Ureter (tissue), 1 donor: ENCODE data around the gene CDH2. TPM values are rescaled to one million over a fixed set of nuclear protein-coding genes. Genes with fewer than 3 reads are reported as not detected.

Experiments
- DNase-seq: peaks from one replicate; pipeline ENCODE4 v3.0.0-alpha.2; 2020; ENCODE audit warnings: low spot score
- total RNA-seq: library from RNA; stranded (reverse); gene quantifications from one replicate; pipeline ENCODE4 v1.2.4, GENCODE V29; 2023
- donor health status: DM: yes; HTN: yes; CAD: no.

CDH2 gene
- total RNA-seq, 1 donor from 2014 or later: 0.16 TPM

DNA sequence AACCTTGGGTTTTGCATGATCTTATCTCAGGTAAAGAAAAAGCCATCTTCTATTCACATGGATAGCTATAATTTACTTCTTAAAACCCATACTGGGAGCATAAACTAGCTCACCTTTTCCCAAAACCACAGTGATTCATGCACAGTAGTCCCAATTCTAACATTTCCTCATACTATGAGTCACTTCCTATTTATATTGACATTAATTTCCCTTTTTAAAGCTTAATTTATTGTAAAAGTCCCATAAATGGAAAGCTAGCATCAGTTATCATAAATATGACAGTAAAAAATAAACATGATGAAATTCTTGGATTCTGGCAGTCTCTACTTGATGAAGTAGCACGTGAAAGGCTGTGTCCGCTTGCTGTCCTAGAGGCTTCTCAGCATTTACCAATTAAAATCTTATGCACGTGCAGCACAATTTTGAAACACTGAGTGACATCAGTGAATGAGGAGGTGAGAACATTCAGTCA is 180.1 kb downstream of the CDH2 start:
- DNase-seq: no peak

DNA sequence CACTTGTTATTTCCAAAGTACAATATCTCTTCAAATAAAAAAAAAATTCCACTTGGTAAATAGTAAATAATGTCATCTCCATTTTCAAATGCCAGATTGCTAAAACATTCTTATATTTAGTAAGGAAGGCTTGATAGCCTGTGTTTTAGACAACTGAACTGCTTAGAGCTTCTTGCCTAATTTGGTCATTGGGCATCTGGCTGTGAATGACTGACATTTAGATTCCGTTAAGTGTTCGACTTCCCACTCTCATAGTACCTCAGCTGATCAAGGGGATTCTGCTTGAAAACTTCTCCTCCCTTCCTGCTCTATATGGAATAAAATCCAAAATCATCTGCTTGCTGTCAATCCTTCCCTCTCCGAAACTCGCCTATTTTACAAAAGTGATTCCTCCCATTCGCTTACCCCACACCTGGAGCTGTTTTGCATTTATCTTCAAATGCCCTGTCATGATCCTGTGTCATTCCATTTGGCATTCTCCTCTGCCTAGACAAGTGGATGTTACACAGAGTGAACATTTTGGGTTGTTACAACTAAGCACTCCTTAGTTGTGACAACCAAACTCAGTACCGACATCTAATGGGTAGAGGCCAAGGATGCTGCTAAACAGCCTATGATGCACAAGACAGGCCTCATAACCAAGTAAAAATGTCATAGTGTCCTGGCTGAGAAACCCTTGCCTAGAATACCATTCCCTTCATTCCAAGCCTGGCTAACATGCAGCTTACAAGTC is 181.0 kb downstream of the CDH2 start:
- no peak for DNase-seq

DNA sequence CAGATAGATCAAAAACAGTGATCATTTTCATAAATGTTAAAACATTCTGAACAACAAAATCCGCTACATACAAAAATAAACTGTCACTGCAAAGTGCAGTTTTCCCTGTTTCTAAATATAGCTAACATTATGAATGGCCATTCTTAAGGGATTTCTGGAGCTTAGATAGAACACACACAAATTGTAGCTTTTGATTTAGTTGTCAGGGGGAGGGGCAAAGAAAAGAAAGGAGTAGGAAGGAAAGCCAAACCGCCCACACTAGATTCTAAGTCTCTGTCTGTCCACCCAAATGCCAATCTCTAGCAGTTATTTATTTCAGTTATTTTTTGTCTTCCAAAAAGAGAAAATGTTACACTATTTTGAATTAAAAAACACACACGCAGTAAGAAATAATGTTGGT is 182.4 kb downstream of the CDH2 start:
- DNase-seq: no peak

DNA sequence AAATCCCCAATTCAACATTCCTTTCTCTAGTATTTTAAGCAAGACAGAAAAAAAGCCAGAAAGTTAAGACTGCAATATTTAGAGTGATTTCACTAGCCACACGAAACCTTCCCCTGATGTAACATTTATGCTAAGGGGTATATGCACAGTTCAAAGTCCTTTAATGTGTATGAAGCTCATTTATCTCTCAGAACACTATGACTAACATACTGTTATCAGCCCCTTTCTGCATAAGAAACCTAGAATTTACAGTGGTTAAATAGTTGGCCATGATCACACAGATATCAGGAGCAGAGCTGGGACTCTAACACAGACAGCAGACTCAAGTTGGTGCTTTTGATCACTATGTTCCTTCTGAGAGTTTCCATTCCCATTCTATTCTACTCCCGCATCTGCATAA is 185.5 kb downstream of the CDH2 start:
- no peak for DNase-seq

DNA sequence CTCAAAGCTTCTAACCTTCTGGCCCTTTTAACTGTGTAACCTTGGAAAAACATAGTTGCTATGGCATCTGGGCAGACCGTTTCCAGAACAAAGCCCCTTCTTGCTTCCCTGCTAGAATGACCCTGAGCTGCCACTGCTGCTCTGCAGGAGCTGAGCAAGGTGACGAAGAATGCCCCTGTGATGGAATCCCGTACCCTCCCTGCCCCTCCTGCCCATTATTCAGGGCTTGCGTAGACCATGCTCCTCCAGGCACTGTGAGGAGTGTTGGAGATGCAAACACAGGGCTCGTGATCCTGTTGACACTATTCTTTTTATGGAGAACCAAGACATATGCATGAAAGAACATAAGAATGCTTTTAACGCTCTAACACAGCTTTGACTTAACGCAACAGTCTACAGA is 191.1 kb downstream of the CDH2 start:
- DNase-seq: no peak

DNA sequence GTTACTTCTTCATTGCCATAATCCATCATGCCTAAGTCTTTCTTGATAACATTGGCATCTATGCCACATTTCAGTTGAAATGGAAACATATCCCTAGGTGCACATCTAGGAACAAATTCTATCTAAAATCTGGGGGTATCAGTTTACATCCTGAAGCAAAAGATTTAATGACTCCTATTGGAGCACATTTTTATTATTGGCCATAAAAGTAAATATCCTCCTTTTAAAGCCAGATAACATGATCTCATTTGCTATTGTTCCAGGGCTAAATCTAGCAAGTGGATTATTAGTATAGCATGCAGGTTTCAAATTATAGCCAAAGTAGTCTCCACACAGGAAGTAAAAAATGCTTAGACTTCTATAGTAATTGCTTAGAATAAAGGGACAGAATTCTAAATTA is 193.2 kb downstream of the CDH2 start:
- no peak for DNase-seq

DNA sequence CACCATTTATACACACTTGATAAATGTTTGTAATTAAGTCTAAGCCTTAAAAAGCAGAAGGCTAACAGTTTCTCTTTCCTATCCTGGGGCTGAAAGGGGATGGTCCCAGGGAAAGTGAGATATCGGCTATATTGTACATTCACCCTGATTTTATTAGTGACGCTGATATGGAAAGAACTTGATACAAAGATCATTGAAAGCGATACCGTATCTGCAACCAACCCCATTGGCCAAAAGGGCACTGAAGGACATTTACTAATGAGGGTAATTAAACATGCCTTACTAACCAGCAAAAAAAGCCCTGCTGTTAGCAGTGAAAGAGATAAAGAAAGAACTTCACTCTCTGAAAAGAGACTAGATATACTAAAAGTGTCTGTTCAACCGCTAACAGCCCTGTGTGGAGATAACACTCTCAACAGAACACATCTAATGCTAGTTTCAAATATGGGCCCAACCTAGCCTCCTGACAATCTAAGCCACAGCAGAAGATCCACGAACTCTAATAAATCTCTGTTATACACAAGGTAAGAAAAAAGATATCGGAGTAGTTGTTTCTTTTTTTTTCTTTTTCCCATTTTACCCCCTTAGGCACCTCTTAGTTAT is 200.0 kb downstream of the CDH2 start:
- no peak for DNase-seq

DNA sequence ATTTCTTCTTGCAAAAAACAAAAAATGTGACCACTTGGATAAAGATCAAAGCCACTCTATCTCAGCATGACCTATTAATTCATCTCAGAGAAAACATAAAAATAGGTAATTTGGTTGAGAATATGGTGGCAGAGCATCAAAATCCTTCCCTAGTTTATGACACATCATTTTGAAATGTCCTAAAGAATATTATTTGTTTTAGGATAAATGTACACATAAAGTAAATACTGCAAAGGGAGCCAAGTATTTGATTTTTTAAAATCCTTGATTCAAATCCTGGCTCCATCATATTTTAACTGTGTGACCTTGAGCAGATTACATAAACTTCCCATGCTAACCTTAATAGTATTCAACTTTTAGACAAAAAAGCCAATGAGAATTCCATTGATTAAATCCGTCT is 206.6 kb downstream of the CDH2 start:
- no peak for DNase-seq

DNA sequence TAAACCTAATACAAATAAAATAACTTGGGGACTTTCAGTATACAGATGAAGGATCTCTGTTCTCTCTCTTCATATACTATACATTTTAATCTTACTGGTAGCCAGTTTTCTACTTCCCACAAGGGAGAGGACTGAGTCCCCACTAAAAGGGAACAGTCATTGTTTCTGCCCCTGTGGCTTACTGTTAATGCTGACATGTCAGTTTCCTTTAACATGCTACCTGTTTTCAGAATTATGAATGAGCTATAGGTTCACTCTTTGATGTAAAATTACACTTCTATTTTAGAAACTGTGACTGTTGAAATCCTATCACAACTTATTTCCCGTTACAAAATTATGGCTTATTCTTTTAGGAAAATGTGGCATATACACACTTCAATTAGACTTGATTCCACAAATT is 207.7 kb downstream of the CDH2 start:
- no peak for DNase-seq

DNA sequence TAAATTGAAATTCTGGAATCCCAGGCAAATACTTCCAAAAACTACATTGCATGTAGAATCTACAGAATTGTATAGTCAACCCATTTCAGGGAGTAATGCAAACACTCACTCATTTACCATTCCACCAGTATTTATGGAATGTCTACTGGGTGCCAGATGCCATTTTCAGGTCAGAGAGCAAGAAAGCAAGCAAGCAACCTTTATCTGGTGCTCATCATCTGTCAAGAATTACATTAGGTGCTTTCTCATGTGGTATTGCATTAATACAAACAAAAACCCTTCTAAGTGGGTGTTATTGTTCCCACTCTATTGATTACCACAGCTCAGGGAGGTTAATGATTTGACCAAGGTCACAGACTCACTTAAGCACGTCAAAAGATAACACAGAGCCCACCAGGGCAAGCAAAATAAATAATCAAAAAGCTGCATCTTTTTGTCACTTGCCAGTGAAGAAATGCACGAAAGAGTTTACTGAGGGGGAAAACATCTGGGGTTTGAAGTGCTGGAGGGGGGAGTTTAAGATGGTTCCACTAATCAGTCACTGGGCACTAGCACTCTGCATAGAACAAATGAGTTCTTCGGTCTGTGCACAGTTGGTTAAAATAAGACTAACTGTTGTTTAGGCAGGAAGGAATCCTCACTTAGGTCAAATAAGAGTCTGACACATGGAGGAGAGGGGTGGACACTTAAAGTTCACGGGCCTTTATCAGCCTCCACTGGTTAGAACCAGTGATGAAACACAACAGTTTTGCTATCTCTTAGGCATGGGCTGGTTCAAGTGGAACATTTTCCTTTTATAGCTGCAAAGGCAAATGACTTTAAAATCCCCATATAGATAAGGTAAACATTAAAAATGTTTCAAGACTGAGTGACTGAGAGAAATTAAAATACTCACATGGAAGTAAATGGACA is 208.8 kb downstream of the CDH2 start:
- no peak for DNase-seq

DNA sequence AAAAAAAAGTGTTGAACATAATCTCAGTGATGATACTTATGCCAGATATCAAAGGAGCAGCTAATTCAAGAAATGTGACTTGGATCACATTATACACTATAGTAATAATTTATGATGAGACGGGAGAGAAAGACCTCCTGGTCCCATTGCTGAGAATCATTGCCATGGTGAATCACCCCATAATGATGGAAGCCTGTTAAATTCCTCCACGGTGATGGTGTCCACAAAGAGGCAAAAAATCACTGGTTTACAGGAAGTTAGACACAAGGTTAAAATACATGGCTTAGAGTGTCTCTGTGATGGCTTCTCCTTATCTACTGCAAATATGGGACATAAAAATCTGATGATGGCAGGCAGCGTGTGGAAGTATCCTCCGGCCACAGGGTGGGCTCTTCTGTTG is 210.0 kb downstream of the CDH2 start:
- DNase-seq: no peak

DNA sequence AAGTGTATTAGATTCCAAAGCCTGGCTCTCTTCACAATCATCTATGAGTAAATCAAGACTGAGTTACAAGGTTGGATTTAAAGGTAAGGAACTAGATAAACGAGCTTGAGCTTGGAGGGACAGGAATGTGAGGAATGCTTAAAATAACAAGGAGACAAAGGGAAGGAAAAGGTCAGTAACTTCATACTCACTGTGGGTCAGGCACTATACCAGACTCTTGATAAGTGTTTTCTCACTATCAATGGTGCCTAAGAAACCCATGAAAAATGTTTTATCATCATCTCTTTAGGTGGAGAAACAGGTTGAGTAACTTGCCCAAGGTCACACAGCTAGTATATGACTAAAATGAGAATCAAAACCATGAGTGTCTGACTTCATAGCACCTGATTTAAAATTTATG is 212.1 kb downstream of the CDH2 start:
- DNase-seq: no peak

DNA sequence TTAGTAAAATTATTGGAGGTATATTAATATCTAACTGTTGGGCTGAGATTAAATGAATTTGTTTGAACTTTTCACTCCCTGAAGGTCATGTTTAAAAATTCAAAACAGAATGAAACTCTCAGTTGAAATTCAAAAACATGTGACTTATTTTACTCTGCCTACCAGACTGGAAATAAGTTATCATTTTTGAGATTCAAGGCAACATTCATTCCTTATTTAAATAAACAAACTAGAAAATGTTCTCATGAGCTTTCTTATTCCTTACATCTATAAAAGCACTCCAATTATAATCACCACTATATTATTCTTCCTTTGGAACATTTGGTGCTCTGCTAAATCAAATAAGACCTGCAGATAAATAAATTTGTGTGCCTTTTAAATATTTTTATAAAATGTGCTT is 217.8 kb downstream of the CDH2 start:
- DNase-seq: no peak

DNA sequence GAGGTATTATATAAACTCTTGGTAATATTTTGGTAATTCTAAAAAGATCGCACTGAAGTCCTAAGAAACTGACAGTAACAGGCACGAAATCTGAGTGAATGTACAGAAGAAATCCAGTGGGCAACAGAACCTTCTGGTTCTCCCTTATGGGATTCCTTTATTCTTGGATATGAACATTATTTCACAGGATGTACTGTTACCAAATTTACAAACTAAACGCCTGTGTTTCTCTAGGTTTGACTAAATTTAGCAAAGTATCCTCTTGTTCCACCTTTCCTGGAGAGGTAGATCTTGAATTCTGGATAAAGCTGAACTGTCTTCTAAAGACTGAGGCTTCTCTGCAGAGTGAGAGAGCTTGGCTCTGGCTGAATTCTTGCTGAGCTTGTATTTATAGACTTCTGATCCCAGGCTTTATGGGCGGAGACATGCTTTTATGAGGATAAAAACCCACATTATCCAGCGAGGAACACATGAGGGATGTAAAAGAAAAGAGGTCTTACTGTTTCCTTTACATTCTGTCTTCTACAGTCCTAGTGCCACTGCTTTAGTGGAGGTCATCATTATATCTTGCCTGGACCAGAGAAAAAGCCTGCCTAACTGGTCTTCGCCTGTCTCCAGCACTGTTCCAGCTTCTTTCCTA is 220.8 kb downstream of the CDH2 start:
- no peak for DNase-seq

DNA sequence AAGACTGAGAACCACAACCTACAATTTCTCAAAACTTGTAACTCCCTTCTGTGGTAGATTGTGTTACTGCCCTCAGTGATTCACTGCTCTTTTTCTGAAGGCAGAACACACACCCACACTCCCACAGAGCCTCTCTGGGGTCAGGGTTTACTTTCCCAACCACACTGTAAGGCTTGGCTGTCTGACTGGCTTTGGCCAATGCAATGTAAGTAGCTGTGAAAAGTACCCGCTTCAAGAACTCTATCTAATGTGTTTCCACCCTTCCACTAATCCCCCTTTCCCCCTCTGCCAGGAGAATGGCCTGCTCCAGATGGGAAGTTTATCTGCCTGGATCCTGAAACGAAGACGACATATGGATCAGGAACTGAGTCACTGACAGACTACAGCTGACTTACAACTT is 222.7 kb downstream of the CDH2 start:
- no peak for DNase-seq

DNA sequence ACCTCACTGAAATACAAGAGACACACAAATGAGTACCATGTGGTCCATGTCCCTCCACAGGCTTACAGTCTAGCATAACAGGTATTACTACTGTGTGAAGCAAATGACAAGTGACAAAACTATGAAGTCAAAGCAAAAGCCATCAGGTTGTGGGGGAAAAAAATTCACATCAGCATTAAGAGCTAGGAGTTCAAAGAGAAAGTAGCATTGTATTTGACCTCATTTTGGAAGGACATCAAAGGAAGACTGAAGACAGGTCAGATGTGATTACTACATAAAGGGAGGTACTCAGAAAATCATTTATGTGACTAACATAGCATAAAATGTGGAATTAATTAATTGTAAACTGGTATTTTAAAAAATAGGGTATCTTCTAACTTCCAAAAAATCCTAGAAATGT is 224.2 kb downstream of the CDH2 start:
- DNase-seq: no peak

DNA sequence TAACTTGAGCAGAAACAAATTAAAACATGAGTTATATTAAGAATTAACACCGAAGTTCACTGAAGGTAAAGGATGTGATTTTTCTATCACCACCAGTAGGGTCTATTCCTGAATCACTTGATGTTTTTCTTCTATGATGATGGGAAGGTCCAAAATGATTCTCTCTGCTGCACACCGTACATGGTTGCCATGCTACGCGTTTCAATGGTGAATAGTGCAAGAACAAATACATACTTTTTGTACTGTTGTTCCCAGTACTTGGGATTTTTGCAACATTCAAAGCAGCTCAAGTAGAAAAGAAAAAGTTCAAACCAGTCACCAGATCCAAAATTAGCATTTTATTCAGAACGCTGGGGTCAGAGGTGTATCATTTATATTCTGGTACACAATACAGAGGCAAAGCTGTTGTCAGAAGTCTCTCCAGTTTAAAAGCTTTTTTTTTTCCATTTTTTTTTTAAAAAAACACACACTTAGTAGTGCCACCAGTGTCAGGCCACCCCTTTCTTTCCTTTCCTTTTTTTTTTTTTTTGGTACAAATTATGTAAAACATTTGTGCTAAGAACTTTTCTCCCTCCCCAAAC is 226.2 kb downstream of the CDH2 start:
- DNase-seq: no peak

DNA sequence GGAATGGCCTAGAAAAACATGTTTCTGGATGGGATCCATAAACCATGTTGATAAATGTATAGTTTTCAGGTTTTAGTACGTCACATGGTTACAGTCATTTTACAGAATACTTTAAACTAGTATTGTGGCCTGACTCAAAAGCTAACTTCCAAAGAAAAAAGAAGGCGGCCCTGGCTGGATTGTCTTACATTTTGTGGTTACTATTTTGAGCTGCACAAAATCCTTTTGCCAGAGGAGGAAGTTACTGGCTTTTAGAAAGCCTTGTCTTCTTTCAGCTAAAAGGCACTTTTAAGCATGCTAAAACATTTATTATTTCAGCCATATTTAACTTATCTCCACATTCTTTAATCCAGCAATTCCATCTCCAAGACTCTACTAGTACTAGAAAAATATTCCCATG is 227.9 kb downstream of the CDH2 start:
- no peak for DNase-seq

DNA sequence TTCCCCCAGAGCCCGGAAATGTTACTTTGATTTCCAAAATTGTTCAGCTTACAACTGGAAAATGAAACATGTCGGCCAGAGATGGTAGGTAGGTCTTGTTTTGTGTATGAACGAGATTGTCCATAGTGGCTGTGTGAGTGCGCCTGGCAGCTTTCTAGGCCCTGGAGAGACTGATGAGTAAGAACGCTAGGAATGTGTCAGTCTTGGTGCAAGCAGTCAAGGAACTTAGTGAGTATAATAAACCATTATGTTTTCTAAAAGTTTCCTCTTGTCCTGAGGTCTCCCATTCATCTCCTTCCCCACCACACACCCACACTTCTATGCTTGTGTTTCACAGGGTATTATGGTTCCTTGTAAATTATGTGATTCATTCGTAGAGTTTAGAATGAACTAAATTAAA is 234.2 kb downstream of the CDH2 start:
- DNase-seq: no peak

DNA sequence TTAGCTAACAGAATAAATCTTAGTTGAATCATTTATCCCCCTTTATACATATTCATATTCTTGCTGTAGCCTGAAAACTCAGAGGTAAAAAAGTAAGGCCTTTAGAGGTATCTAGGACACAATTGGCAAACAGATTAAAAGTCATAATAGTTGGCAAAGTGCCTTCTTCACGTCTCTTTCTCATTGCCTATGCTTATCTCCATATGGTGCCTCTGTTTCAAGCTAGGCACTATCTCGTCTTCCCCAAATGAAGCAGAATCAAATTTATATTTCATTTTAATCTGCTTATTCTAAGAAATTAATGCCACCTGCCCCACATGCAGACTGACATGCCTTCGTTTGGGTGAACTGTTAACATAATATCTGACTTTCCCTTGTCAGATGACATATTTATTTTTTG is 245.4 kb downstream of the CDH2 start:
- no peak for DNase-seq

DNA sequence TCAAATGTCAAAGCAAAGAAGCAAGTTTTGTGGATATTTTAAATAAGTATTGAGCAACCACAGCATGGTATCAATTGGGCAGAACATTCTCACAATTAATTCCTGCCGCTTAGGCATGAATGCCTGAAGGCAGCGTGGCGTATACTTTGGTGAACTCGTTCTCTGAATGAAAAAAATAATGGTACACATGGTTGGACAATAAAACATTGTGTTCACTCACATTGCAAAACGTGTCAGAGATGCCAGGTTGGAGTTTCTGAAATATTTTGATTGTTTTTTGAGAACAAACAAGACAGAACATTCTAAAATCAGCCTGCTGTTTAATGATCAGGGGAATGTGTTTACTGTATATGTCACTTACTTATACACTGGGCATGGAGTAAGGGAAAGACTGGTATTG is 254.2 kb downstream of the CDH2 start:
- no peak for DNase-seq
